Erythroblast (primary cell): Measurements from ENCODE around the gene SLC22A2.

Experiments
- GATA1 ChIP-seq: IDR thresholded peaks from 2 replicates; pipeline ENCODE4 v1.6.1; 2011; ENCODE audit warnings: low read depth, mild to moderate bottlenecking, control low read depth, low read length, moderate library complexity
- POLR2A ChIP-seq: IDR thresholded peaks from 2 replicates; pipeline ENCODE4 v1.6.1; 2011; ENCODE audit warnings: mild to moderate bottlenecking, low read length

- TF ChIP-seq POLR2A (no peak), GATA1 (no peak)
Measured at GRCh38 chr6:160277144-160277543, 18.5 kb upstream of the SLC22A2 start.
